ENCODE data around the gene IDH3A.
A peak's percentile ranks its signal among the peaks of the same experiment; 100 is the strongest.

Gene IDH3A

DNA sequence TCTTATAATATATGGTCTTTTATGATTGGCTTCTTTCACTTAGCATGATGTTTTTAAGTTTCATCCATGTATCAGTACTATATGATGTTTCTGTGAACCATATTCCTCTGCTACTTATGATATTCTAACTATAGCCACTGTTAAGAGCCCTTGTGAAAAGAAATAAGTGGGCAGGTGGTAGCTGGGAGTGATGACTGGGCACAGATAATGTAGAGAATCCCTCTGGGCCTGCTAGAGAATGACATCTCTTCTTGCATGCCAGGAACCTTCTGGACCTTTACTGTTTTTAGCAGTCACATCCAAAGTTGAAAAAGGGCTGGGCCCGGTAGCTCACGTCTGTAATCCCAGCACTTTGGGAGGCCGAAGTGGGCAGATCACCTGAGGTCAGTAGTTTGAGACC lies 10.2 kb downstream of the IDH3A start:
- Histone ChIP-seq H3K4me3 (ENCODE audit: low read length, poor library complexity, severe bottlenecking) (no peak overlapping the region), H2AFZ (ENCODE audit: low read length) (no peak overlapping the region), H4K20me1 (ENCODE audit: insufficient read depth, low read length, poor library complexity, severe bottlenecking) (no peaks in the 10 kb centered on the region), H3K9me2 (replicated peaks; ENCODE audit: low read depth, low read length) (no peaks in the 10 kb centered on the region), H3K9ac (ENCODE audit: low read depth, low read length, poor library complexity, severe bottlenecking) (no peak overlapping the region), H3K36me3 (ENCODE audit: insufficient read depth, low read length) (peaks cover 41% of the 10 kb centered on the region), H3K4me1 (ENCODE audit: insufficient read depth, low read length, poor library complexity, severe bottlenecking) (peaks cover 20% of the 10 kb centered on the region), H3K27me3 (ENCODE audit: insufficient read depth, low read length, poor library complexity, severe bottlenecking) (no peaks in the 10 kb centered on the region), H3K9me3 (ENCODE audit: insufficient read depth, low read depth, low read length) (no peaks in the 10 kb centered on the region), H3K79me2 (ENCODE audit: insufficient read depth, low read length) (peaks cover 19% of the 10 kb centered on the region; the same call in 1 of the 2 replicates), H3F3A (ENCODE audit: low read depth) (no peaks in the 10 kb centered on the region), H3K4me2 (ENCODE audit: low read depth, low read length, poor library complexity, severe bottlenecking) (no peak overlapping the region)
- no peak for TF ChIP-seq EZH2phosphoT487 (IDR thresholded peaks at IDR 0.05; ENCODE audit: borderline replicate concordance)
- TF ChIP-seq, protein P1, sequence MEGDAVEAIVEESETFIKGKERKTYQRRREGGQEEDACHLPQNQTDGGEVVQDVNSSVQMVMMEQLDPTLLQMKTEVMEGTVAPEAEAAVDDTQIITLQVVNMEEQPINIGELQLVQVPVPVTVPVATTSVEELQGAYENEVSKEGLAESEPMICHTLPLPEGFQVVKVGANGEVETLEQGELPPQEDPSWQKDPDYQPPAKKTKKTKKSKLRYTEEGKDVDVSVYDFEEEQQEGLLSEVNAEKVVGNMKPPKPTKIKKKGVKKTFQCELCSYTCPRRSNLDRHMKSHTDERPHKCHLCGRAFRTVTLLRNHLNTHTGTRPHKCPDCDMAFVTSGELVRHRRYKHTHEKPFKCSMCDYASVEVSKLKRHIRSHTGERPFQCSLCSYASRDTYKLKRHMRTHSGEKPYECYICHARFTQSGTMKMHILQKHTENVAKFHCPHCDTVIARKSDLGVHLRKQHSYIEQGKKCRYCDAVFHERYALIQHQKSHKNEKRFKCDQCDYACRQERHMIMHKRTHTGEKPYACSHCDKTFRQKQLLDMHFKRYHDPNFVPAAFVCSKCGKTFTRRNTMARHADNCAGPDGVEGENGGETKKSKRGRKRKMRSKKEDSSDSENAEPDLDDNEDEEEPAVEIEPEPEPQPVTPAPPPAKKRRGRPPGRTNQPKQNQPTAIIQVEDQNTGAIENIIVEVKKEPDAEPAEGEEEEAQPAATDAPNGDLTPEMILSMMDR (conservative IDR thresholded peaks at IDR 0.05; ENCODE audit: low read length): no peak

DNA sequence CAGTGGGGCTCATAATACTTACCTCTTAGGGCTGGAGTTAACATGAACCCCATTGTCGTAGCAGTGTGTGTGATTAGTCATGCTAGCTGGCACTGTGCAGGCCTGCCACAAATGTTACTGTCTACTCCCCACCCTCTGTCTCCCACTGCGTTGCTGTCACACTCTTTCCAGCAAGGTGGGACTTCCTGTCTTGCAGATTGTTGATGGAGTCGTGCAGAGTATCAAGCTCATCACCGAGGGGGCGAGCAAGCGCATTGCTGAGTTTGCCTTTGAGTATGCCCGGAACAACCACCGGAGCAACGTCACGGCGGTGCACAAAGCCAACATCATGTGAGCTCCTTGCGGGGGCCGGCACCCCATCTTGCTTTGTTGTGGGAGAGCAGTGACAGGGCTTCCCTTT lies 12.9 kb downstream of the IDH3A start:
- peaks cover 4% of the 10 kb centered on the region; the same call in 1 of the 2 replicates for H3K79me2 ChIP-seq (ENCODE audit: insufficient read depth, low read length)
- peaks cover 58% of the 10 kb centered on the region for H3K36me3 ChIP-seq (ENCODE audit: insufficient read depth, low read length)
- no peaks in the 10 kb centered on the region for H3K9me3 ChIP-seq (ENCODE audit: insufficient read depth, low read depth, low read length)
- no peak overlapping the region for H3K9ac ChIP-seq (ENCODE audit: low read depth, low read length, poor library complexity, severe bottlenecking)
- peaks cover 3% of the 10 kb centered on the region for H3K4me1 ChIP-seq (ENCODE audit: insufficient read depth, low read length, poor library complexity, severe bottlenecking)
- H2AFZ ChIP-seq (ENCODE audit: low read length): no peak overlapping the region
- H3K4me2 ChIP-seq (ENCODE audit: low read depth, low read length, poor library complexity, severe bottlenecking): no peak overlapping the region
- no peak for TF ChIP-seq EZH2phosphoT487 (IDR thresholded peaks at IDR 0.05; ENCODE audit: borderline replicate concordance)
- H3K4me3 ChIP-seq (ENCODE audit: low read length, poor library complexity, severe bottlenecking): no peak overlapping the region
- no peaks in the 10 kb centered on the region for H4K20me1 ChIP-seq (ENCODE audit: insufficient read depth, low read length, poor library complexity, severe bottlenecking)
- H3K9me2 ChIP-seq (replicated peaks; ENCODE audit: low read depth, low read length): no peaks in the 10 kb centered on the region
- no peaks in the 10 kb centered on the region for H3F3A ChIP-seq (ENCODE audit: low read depth)
- no peaks in the 10 kb centered on the region for H3K27me3 ChIP-seq (ENCODE audit: insufficient read depth, low read length, poor library complexity, severe bottlenecking)

DNA sequence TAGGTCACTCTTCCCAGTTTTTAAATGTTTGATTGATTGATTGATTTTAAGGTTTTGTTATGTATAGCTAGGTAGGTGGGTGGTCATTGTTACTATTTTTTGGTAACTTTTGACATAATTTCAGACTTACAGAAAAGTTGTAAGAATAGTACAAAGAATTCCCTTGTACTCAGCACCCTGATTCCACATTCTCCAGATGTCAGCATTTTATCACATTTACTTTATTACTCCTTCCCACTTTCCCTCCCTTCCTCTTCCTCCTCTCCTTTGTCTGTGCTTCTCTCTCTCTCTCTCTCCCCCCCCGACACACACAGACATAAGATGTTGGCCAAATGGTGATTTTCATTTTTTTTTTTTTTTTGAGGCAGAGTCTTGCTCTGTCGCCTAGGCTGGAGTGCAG lies 14.8 kb downstream of the IDH3A start:
- no peak overlapping the region for H3K4me3 ChIP-seq (ENCODE audit: low read length, poor library complexity, severe bottlenecking)
- H3F3A ChIP-seq (ENCODE audit: low read depth): no peaks in the 10 kb centered on the region
- no peaks in the 10 kb centered on the region for H3K9me3 ChIP-seq (ENCODE audit: insufficient read depth, low read depth, low read length)
- H2AFZ ChIP-seq (ENCODE audit: low read length): no peak overlapping the region
- H3K9me2 ChIP-seq (replicated peaks; ENCODE audit: low read depth, low read length): no peaks in the 10 kb centered on the region
- no peaks in the 10 kb centered on the region for H4K20me1 ChIP-seq (ENCODE audit: insufficient read depth, low read length, poor library complexity, severe bottlenecking)
- H3K36me3 ChIP-seq (ENCODE audit: insufficient read depth, low read length): peaks cover 61% of the 10 kb centered on the region
- peaks cover 22% of the 10 kb centered on the region for H3K4me1 ChIP-seq (ENCODE audit: insufficient read depth, low read length, poor library complexity, severe bottlenecking)
- no peaks in the 10 kb centered on the region for H3K79me2 ChIP-seq (ENCODE audit: insufficient read depth, low read length)
- H3K4me2 ChIP-seq (ENCODE audit: low read depth, low read length, poor library complexity, severe bottlenecking): no peak overlapping the region
- no peaks in the 10 kb centered on the region for H3K27me3 ChIP-seq (ENCODE audit: insufficient read depth, low read length, poor library complexity, severe bottlenecking)
- TF ChIP-seq, protein P1 (conservative IDR thresholded peaks at IDR 0.05; ENCODE audit: low read length): no peak
- TF ChIP-seq EZH2phosphoT487 (IDR thresholded peaks at IDR 0.05; ENCODE audit: borderline replicate concordance): no peak
- H3K9ac ChIP-seq (ENCODE audit: low read depth, low read length, poor library complexity, severe bottlenecking): no peak overlapping the region

DNA sequence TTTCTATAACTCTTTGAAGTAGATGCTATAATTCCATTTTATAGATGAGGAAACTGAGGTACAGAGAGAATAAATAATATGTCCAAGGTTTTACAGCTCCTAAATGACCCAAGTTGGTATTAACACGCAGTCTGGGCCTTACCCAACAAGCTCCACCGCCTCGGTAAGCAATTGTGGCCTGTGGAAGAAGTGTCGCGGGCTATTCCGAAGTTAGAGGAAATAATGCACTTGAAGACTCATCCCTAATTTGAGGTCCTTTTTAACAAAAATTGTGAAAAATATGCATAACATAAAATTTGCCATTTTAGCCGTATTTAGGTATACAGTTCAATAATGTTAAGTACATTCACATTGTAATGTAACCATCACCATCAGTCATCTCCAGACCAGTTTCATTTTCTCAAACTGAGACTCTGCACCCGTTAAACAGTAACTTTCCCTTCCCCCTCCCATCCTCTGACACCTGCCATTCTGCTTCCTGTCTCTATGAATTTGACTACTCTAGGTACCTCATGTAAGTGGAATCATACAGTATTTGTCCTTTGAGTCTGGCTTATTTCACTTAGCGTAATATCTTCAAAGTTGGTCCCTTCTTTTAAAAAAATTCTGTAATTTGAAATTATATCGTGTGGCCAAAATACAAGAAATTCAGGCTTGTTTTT lies 18.2 kb downstream of the IDH3A start:
- Histone ChIP-seq H3K9ac (ENCODE audit: low read depth, low read length, poor library complexity, severe bottlenecking) (peak overlapping the region; percentile 62), H2AFZ (ENCODE audit: low read length) (no peak overlapping the region), H4K20me1 (ENCODE audit: insufficient read depth, low read length, poor library complexity, severe bottlenecking) (no peaks in the 10 kb centered on the region), H3K9me3 (ENCODE audit: insufficient read depth, low read depth, low read length) (no peaks in the 10 kb centered on the region), H3K9me2 (replicated peaks; ENCODE audit: low read depth, low read length) (no peaks in the 10 kb centered on the region), H3K36me3 (ENCODE audit: insufficient read depth, low read length) (peaks cover 50% of the 10 kb centered on the region), H3K4me3 (ENCODE audit: low read length, poor library complexity, severe bottlenecking) (peak overlapping the region; percentile 59), H3K79me2 (ENCODE audit: insufficient read depth, low read length) (no peaks in the 10 kb centered on the region), H3F3A (ENCODE audit: low read depth) (no peaks in the 10 kb centered on the region), H3K4me1 (ENCODE audit: insufficient read depth, low read length, poor library complexity, severe bottlenecking) (peaks cover 36% of the 10 kb centered on the region), H3K27me3 (ENCODE audit: insufficient read depth, low read length, poor library complexity, severe bottlenecking) (no peaks in the 10 kb centered on the region), H3K4me2 (ENCODE audit: low read depth, low read length, poor library complexity, severe bottlenecking) (peak overlapping the region; percentile 72)
- TF ChIP-seq EZH2phosphoT487 (IDR thresholded peaks at IDR 0.05; ENCODE audit: borderline replicate concordance): no peak
- TF ChIP-seq, protein P1 (conservative IDR thresholded peaks at IDR 0.05; ENCODE audit: low read length): no peak

Measured in Loucy (cell line).